Esophagus squamous epithelium (tissue), 5 donors: ENCODE measurements around the gene MPP7. TPM values are rescaled to one million over a fixed set of nuclear protein-coding genes. Genes with fewer than 3 reads are reported as not detected.

Experiments used
- DNase-seq: peaks from one replicate; lab custom pipeline; 2025; lab: John Stamatoyannopoulos, UW
- H3K27ac ChIP-seq, 4 donors: fragments of 200-600 bp; sonication (generic); one replicate each; pipeline ENCODE4 v1.5.1; 2016 to 2019; ENCODE audit warnings: mild to moderate bottlenecking in 1 of 4
- H3K27me3 ChIP-seq, 4 donors: fragments of 200-600 bp; sonication (generic); 1 replicate in 3 of 4; 2 replicates in 1 of 4; pipeline versions ENCODE4 v1.5.1 to v1.6.0; 2017 to 2021; ENCODE audit warnings: antibody characterized with exemption in 1 of 4
- H3K36me3 ChIP-seq, 3 donors: fragments of 200-600 bp; sonication (generic); one replicate each; pipeline ENCODE4 v1.5.1; 2016 to 2019
- H3K4me1 ChIP-seq, 3 donors: fragments of 200-600 bp; sonication (generic); one replicate each; pipeline ENCODE4 v1.5.1; 2017 to 2019
- H3K4me3 ChIP-seq, 4 donors: fragments of 200-600 bp; sonication (generic); 1 replicate in 3 of 4; 2 replicates in 1 of 4; pipeline ENCODE4 v1.5.1; 2016 to 2019; ENCODE audit warnings: mild to moderate bottlenecking in 2 of 4, moderate library complexity in 1 of 4
- H3K9me3 ChIP-seq, 3 donors: fragments of 200-600 bp; sonication (generic); one replicate each; pipeline ENCODE4 v1.5.1; 2016 to 2019
- POLR2A ChIP-seq, 4 donors: fragments of 450-650 bp; IDR thresholded peaks; one replicate each; pipeline ENCODE4 v1.6.1; 2017; ENCODE audit warnings: antibody characterized with exemption in 4 of 4, mild to moderate bottlenecking in 4 of 4, moderate library complexity in 3 of 4
- WGBS, 2 donors: methylation state at CpG; one replicate each; pipeline ENCODE4 v1.1.5; 2018; 5-methylcytosine and 5-hydroxymethylcytosine counted together
- intact Hi-C: fragments of 100-400 bp; cut with DNase I; formaldehyde crosslinking; loops from one replicate; pipeline ENCODE4 v1.15.0; 2022
- total RNA-seq, 4 donors: library from RNA; depleted of rRNA; stranded (reverse); fragments of >200 nt; gene quantifications; one replicate each; pipeline ENCODE4 v1.1.0, GENCODE V29; 2016
- TF ChIP-seq, protein P1 (sequence below), 6 experiments: fragments of 450-650 bp in 4 of 6; fragments of 200-600 bp in 2 of 6; sonication (generic) in 2 of 6; IDR thresholded peaks; one replicate each; pipeline ENCODE4 v1.5.1; 2016 to 2019; ENCODE audit warnings: antibody characterized with exemption in 6 of 6, mild to moderate bottlenecking in 4 of 6, moderate library complexity in 4 of 6
- donor health status: DM: yes; HTN: yes; CAD: no.

MPP7 gene
- total RNA-seq, 4 donors from 2014 or later = 34.3 to 43.3 (median 37.0) TPM

DNA sequence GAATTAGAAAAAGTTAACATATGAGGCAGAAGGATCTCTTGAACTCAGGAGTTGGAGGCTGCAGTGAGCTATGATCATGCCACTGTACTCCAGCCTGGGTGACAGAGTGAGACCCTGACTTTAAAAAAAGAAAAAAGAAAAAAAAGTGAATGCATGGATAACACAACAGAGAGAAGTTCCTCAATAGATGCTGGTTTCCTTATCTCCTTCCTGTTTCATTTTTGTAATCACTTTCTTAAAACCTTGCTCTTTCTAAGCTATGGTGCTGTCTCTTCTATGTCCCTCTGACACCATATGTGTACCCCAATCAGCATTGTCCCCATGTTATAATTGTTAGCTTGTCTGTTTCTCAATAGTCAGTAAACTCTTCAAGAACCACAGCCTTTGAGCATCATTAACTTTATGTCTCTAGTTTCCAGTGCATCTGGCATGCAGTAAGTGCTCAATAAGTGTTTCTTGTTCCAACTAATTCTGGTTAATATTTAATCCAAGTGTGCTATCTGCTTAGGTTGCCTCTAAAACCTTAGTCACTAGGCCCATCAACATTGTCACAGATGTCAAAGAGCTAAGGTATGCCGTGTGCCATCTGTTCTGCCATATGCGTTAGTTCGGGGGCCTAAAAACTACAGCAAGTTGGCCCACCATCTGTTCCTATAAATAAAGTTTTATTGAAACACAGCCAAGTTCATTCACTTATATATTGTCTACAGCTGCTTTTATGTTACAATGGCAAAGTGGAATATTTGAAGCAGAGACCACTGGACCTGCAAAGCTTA lies 36.2 kb downstream of the MPP7 start:
- TF ChIP-seq, protein P1, sequence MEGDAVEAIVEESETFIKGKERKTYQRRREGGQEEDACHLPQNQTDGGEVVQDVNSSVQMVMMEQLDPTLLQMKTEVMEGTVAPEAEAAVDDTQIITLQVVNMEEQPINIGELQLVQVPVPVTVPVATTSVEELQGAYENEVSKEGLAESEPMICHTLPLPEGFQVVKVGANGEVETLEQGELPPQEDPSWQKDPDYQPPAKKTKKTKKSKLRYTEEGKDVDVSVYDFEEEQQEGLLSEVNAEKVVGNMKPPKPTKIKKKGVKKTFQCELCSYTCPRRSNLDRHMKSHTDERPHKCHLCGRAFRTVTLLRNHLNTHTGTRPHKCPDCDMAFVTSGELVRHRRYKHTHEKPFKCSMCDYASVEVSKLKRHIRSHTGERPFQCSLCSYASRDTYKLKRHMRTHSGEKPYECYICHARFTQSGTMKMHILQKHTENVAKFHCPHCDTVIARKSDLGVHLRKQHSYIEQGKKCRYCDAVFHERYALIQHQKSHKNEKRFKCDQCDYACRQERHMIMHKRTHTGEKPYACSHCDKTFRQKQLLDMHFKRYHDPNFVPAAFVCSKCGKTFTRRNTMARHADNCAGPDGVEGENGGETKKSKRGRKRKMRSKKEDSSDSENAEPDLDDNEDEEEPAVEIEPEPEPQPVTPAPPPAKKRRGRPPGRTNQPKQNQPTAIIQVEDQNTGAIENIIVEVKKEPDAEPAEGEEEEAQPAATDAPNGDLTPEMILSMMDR (IDR thresholded peaks at IDR 0.05) = no peak
- TF ChIP-seq POLR2A (IDR thresholded peaks at IDR 0.05) = no peak
- Histone ChIP-seq H3K4me3 (no peak overlapping the region), H3K4me1 (peaks cover 0 to 20% (median 10%) of the 10 kb centered on the region in 3 donors), H3K36me3 (no peaks in the 10 kb centered on the region), H3K27me3 (no peaks in the 10 kb centered on the region), H3K9me3 (no peaks in the 10 kb centered on the region), H3K27ac (no peak overlapping the region)
- intact Hi-C loops = no loop called here
- WGBS, 2 donors = 100% methylated on average over 3 of the region's 3 CpGs
- DNase-seq = no peak

DNA sequence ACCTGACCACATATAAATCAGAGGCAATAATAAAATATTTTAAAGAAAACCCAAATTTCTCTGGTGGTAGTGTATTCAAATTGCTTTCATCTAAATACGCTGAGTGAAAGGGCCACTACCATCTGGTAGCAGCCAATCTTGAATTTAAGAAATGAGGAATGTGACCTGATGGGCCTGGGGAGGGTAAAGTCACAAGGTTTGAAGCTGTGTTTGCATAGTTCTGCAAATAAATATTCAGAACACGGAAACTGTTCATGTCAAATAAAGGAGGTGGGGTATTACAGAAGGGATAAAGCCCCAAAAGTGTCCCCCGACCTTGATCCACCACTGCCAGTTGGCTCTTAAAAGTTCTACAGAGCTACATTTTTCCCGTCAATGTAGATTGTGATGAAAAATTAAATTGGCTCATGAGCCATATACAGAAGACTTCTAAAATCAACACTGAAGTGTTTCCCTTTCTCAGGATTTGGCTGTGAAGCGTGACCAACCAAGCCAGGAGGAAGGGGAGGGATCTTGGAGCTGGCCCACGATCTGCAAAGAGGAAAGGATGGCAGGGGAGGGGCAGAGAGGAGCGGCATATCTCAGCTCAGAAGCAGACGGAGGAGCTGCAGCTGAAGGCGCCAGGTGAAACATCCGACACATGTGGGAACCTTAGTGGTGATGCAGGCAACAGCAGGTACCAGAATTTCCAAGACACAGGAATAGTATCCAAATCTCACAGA lies 39.6 kb downstream of the MPP7 start:
- no peak for TF ChIP-seq POLR2A (IDR thresholded peaks at IDR 0.05)
- TF ChIP-seq, protein P1 (IDR thresholded peaks at IDR 0.05) = no peak
- no peaks in the 10 kb centered on the region for H3K27me3 ChIP-seq
- no peaks in the 10 kb centered on the region for H3K9me3 ChIP-seq
- intact Hi-C loops = no loop called here
- DNase-seq = no peak
- H3K4me1 ChIP-seq = peaks cover 0 to 33% (median 10%) of the 10 kb centered on the region in 3 donors
- peak overlapping the region in 1 of 4 donors; percentile 19 for H3K4me3 ChIP-seq
- peak overlapping the region in 2 of 4 donors; percentile 6 to 42 for H3K27ac ChIP-seq
- H3K36me3 ChIP-seq = no peaks in the 10 kb centered on the region
- WGBS, 2 donors = 25 to 31% methylated on average over 10 of the region's 10 CpGs

DNA sequence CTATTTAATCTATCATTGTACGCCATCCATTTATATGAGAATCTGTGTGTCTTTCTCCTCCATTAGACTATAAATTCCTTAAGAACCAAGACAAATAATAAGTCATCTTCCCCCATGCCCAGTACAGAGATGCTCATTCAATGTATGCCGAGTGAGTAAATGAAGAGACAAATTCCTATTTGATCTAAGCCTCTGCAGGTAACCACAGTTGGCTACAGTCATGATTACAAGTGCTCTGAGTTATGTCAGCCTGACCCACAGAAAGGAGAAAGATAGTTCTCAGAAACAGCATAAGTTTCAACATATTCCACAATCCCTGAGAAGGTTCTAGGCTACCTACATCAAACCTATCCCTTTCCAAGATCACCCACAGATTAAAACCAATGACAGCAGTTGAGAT lies 46.1 kb downstream of the MPP7 start:
- H3K27ac ChIP-seq = peak overlapping the region in 3 of 4 donors; percentile 9 to 22 (median 18)
- H3K36me3 ChIP-seq = no peaks in the 10 kb centered on the region
- H3K27me3 ChIP-seq = no peaks in the 10 kb centered on the region
- intact Hi-C loops = loop anchor here (5.0 to 10.0 kb wide), 2 partner anchors 48 to 126 kb away; partner anchors contain the start of gene MPP7
- 22 to 68% methylated on average over 2 of the region's 2 CpGs for WGBS, 2 donors
- H3K9me3 ChIP-seq = no peaks in the 10 kb centered on the region
- no peak overlapping the region for H3K4me3 ChIP-seq
- TF ChIP-seq POLR2A (IDR thresholded peaks at IDR 0.05) = no peak
- TF ChIP-seq, protein P1 (IDR thresholded peaks at IDR 0.05) = no peak
- DNase-seq = no peak
- H3K4me1 ChIP-seq = peaks cover 0 to 58% (median 19%) of the 10 kb centered on the region in 3 donors

DNA sequence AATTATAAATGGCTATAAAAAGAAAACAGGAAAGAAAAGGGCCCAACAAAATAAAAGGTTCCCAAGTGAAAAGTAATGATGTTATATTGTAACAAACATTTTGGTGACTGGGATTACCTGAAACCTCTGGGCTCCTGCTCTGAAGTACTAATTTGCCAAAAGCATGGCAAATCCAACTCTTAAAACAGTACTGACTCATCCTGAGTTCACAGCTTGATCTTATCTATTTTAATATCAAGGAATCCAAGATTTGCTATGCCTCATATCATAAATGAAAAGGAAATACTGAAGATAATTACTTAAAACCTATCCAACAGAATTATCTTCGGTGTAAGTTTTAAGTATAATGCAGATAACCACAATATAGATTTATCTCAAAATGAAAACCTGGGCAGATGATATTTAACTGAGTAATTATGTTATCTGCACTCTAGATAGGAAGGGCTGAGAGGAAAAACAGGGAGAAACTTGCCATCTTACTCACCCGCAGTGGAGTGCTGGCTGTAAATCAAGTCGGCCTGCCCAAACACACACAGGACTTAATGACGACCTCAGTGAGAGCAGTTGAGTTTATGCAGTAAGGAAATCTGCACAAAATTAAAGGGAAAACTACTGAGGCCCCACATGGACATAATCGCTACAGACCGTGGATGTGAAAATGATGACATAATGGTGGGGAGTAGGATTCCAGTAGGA lies 48.4 kb downstream of the MPP7 start:
- Histone ChIP-seq H3K27me3 (no peaks in the 10 kb centered on the region), H3K4me1 (peaks cover 0 to 54% (median 19%) of the 10 kb centered on the region in 3 donors), H3K27ac (peak overlapping the region in 3 of 4 donors; percentile 62 to 79 (median 73)), H3K36me3 (no peaks in the 10 kb centered on the region), H3K4me3 (peak overlapping the region in 1 of 4 donors; percentile 2), H3K9me3 (no peaks in the 10 kb centered on the region)
- WGBS, 2 donors = 15 to 24% methylated on average over 6 of the region's 6 CpGs
- DNase-seq = no peak
- intact Hi-C loops = loop anchor here (10.0 kb wide), 1 partner anchor 50 kb away; the partner anchor contains the start of gene MPP7
- TF ChIP-seq, protein P1 (IDR thresholded peaks at IDR 0.05) = no peak
- TF ChIP-seq POLR2A (IDR thresholded peaks at IDR 0.05) = no peak
